Measurements from ENCODE around the gene KRT33B. TPM values are rescaled to one million over a fixed set of nuclear protein-coding genes. Genes with fewer than 3 reads are reported as not detected.

The KRT33B gene
- total RNA-seq, 1 donor from 2014 or later, result not detected

- Mint-ChIP-seq H3K9me3 (ENCODE audit: unreplicated experiment) (no peaks in the 10 kb centered on the region), H3K4me1 (ENCODE audit: unreplicated experiment) (peaks cover 3% of the 10 kb centered on the region), H3K27ac (ENCODE audit: unreplicated experiment) (no peak overlapping the region), H3K36me3 (ENCODE audit: unreplicated experiment) (no peaks in the 10 kb centered on the region), H3K27me3 (ENCODE audit: unreplicated experiment) (no peaks in the 10 kb centered on the region), H3K4me3 (ENCODE audit: unreplicated experiment) (no peak overlapping the region)
- no peak for DNase-seq (ENCODE audit: extremely low spot score, unreplicated experiment)
- no peak for TF ChIP-seq CTCF (IDR thresholded peaks at IDR 0.05)
Observed at GRCh38 chr17:41328207-41328606, 41.4 kb downstream of the KRT33B start.

GRCh38 chr17:41327411-41328120 is 42.0 kb downstream of the KRT33B start:
- H3K4me1 Mint-ChIP-seq (ENCODE audit: unreplicated experiment), result peaks cover 3% of the 10 kb centered on the region
- H3K9me3 Mint-ChIP-seq (ENCODE audit: unreplicated experiment), result no peaks in the 10 kb centered on the region
- H3K36me3 Mint-ChIP-seq (ENCODE audit: unreplicated experiment), result no peaks in the 10 kb centered on the region
- no peak for DNase-seq (ENCODE audit: extremely low spot score, unreplicated experiment)
- no peak for TF ChIP-seq CTCF (IDR thresholded peaks at IDR 0.05)
- no peak overlapping the region for H3K4me3 Mint-ChIP-seq (ENCODE audit: unreplicated experiment)
- H3K27me3 Mint-ChIP-seq (ENCODE audit: unreplicated experiment), result no peaks in the 10 kb centered on the region
- H3K27ac Mint-ChIP-seq (ENCODE audit: unreplicated experiment), result no peak overlapping the region

- H3K27me3 Mint-ChIP-seq (ENCODE audit: unreplicated experiment), result no peaks in the 10 kb centered on the region
Observed at GRCh38 chr17:41326173-41327145, 43.2 kb downstream of the KRT33B start.

GRCh38 chr17:41325611-41326010 is 44.0 kb downstream of the KRT33B start:
- TF ChIP-seq CTCF (IDR thresholded peaks at IDR 0.05), result no peak
- Mint-ChIP-seq H3K4me3 (ENCODE audit: unreplicated experiment) (no peak overlapping the region), H3K36me3 (ENCODE audit: unreplicated experiment) (no peaks in the 10 kb centered on the region), H3K9me3 (ENCODE audit: unreplicated experiment) (peaks cover 3% of the 10 kb centered on the region), H3K27ac (ENCODE audit: unreplicated experiment) (no peak overlapping the region), H3K27me3 (ENCODE audit: unreplicated experiment) (no peaks in the 10 kb centered on the region), H3K4me1 (ENCODE audit: unreplicated experiment) (peaks cover 6% of the 10 kb centered on the region)
- no peak for DNase-seq (ENCODE audit: extremely low spot score, unreplicated experiment)

More at GRCh38 chr17:41326173-41327145, 43.2 kb downstream of the KRT33B start:
- Mint-ChIP-seq H3K4me1 (ENCODE audit: unreplicated experiment) (peaks cover 6% of the 10 kb centered on the region), H3K9me3 (ENCODE audit: unreplicated experiment) (no peaks in the 10 kb centered on the region), H3K36me3 (ENCODE audit: unreplicated experiment) (no peaks in the 10 kb centered on the region), H3K27ac (ENCODE audit: unreplicated experiment) (no peak overlapping the region), H3K4me3 (ENCODE audit: unreplicated experiment) (no peak overlapping the region)
- no peak for TF ChIP-seq CTCF (IDR thresholded peaks at IDR 0.05)
- peak; percentile 66 for DNase-seq (ENCODE audit: extremely low spot score, unreplicated experiment)

- Mint-ChIP-seq H3K27ac (ENCODE audit: unreplicated experiment) (no peak overlapping the region), H3K36me3 (ENCODE audit: unreplicated experiment) (no peaks in the 10 kb centered on the region), H3K9me3 (ENCODE audit: unreplicated experiment) (peaks cover 8% of the 10 kb centered on the region), H3K4me3 (ENCODE audit: unreplicated experiment) (no peak overlapping the region), H3K27me3 (ENCODE audit: unreplicated experiment) (no peaks in the 10 kb centered on the region), H3K4me1 (ENCODE audit: unreplicated experiment) (peaks cover 6% of the 10 kb centered on the region)
- no peak for TF ChIP-seq CTCF (IDR thresholded peaks at IDR 0.05)
- DNase-seq (ENCODE audit: extremely low spot score, unreplicated experiment), result peak; percentile 70
Observed at GRCh38 chr17:41325126-41325525, 44.5 kb downstream of the KRT33B start.
